Measurements from ENCODE around the gene LILRB1.
"Not testable (repeated sequence)": the region's sequence is repeated elsewhere in the genome, so short reads cannot be mapped to it uniquely, and the experiment has no call there.

Gene LILRB1

DNA sequence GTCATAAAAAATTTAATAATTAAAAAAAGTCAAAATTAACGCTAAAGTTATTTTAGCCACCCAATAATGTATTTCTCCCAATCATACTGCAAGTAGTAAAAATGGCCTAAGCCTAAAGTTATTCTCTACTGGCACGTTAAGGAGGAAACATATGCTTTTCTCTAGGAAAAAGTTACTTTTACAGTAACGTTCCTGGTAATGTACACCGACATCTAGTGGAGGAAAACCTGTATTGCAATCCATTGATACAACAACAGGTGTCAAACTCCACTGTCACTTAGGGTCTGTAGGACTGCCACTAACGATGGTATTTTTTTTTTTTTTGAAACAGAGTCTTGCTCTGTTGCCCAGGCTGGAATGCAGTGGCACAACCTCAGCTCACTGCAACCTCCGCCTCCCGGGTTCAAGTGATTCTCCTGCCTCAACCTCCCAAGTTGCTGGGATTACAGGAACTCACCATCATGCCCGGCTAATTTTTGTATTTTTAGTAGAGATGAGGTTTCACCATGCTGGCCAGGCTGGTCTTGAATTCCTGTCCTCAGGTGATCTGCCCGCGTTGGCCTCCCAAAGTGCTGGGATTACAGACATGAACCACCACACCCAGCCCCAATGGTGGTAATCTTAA lies 46.0 kb downstream of the LILRB1 start:
- H3K9ac ChIP-seq (ENCODE audit: low read length); H3K27me3 ChIP-seq (ENCODE audit: control insufficient read depth, insufficient read depth, low read length); H3K4me3 ChIP-seq (ENCODE audit: low read length); H3K27ac ChIP-seq (ENCODE audit: low read depth, low read length); H3K4me1 ChIP-seq (ENCODE audit: control insufficient read depth, insufficient read depth, low read length); H3K36me3 ChIP-seq (ENCODE audit: control insufficient read depth, insufficient read depth, low read length): not testable (repeated sequence)

DNA sequence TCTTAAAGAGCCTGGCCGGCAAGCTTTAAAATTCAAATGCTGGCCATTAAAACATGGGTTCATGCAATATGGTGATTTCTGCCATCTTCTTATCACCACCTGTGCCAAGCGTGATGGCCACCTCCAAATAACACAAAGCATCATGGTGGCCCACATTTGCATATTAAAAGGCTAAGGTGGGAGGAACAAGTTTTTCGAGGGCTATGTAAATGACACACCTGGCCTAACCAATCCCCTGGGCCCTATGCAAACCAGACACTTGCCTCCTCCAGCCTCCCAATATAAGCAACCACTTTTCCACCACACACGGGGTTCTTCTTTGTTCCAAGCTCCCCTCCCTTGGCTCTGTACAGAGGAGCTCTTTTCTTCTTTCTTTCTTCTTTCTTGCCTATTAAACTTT lies 46.9 kb downstream of the LILRB1 start:
- H3K27me3 ChIP-seq (ENCODE audit: control insufficient read depth, insufficient read depth, low read length), result no peaks in the 10 kb centered on the region
- H3K4me1 ChIP-seq (ENCODE audit: control insufficient read depth, insufficient read depth, low read length), result no peaks in the 10 kb centered on the region
- no peak overlapping the region for H3K9ac ChIP-seq (ENCODE audit: low read length)
- no peak overlapping the region for H3K27ac ChIP-seq (ENCODE audit: low read depth, low read length)
- no peaks in the 10 kb centered on the region for H3K36me3 ChIP-seq (ENCODE audit: control insufficient read depth, insufficient read depth, low read length)
- no peak overlapping the region for H3K4me3 ChIP-seq (ENCODE audit: low read length)

DNA sequence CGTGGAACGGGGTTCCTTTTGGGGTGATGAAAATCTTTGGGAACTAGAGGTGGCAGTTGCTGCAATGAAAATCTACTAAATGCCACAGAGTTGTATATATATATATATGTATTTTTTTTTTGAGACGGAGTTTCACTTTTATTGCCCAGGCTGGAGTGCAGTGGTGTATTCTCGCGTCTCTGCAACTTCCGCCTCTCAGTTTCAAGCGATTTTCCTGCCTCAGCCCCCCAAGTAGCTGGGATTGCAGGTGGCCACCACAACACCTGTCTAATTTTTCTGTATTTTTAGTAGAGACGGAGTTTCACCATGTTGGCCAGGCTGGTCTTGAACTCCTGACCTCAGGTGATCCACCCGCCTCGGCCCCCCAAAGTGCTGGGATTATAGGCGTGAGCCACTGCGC lies 51.3 kb downstream of the LILRB1 start:
- H3K4me1 ChIP-seq (ENCODE audit: control insufficient read depth, insufficient read depth, low read length); H3K36me3 ChIP-seq (ENCODE audit: control insufficient read depth, insufficient read depth, low read length); H3K4me3 ChIP-seq (ENCODE audit: low read length); H3K27ac ChIP-seq (ENCODE audit: low read depth, low read length); H3K27me3 ChIP-seq (ENCODE audit: control insufficient read depth, insufficient read depth, low read length); H3K9ac ChIP-seq (ENCODE audit: low read length): not testable (repeated sequence)

DNA sequence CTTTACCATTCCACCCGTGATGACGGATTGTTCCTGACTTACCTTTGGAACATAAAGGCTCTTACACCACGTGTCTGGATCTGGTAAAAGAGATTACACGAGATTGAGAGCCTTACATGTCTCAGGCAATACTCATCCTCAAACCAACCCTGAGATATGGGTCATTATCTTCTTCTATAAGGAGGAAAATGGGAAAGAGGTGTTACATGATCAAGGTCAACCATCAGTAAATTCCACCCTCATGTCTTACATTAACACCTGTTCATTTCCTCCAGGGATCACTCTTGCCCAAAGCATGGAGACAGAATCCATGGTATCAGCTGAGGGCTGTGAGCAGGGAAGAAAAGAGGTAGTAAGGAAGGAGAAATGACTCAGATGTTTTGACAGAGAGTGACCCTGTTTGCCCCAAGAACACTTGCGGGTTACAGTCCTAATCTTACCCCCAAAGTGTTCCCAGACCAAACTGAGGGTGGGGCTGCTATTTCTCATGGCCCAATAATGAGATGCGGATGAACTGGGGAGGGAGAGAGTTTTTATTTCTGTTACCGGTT lies 52.1 kb downstream of the LILRB1 start:
- Histone ChIP-seq H3K4me1 (ENCODE audit: control insufficient read depth, insufficient read depth, low read length) (no peaks in the 10 kb centered on the region), H3K27me3 (ENCODE audit: control insufficient read depth, insufficient read depth, low read length) (no peaks in the 10 kb centered on the region), H3K4me3 (ENCODE audit: low read length) (no peak overlapping the region)

DNA sequence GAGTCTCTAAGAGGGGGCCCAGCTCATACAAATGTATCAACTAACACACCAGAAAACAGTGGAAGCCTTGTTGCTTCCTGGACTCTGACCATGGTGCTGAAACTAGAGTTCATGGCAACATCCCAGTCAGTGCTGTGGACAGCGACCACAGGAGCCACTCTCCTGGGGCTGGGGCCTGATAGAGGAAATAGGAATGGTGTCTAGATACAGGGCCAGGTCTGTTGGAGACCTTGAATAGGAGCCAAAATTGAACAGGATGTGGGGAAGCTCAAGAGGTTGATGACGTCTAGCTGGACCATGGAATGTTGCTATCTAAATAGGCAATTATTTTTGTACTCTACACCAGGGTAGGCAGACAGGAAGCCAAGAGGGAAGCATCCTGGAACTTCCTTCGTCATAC lies 54.2 kb downstream of the LILRB1 start:
- Histone ChIP-seq H3K27ac (ENCODE audit: low read depth, low read length) (no peak overlapping the region), H3K36me3 (ENCODE audit: control insufficient read depth, insufficient read depth, low read length) (no peaks in the 10 kb centered on the region), H3K9ac (ENCODE audit: low read length) (no peak overlapping the region), H3K4me3 (ENCODE audit: low read length) (no peak overlapping the region), H3K4me1 (ENCODE audit: control insufficient read depth, insufficient read depth, low read length) (no peaks in the 10 kb centered on the region), H3K27me3 (ENCODE audit: control insufficient read depth, insufficient read depth, low read length) (no peaks in the 10 kb centered on the region)

More for the DNA sequence above, 52.1 kb downstream of the LILRB1 start:
- Histone ChIP-seq H3K27ac (ENCODE audit: low read depth, low read length) (no peak overlapping the region), H3K9ac (ENCODE audit: low read length) (no peak overlapping the region), H3K36me3 (ENCODE audit: control insufficient read depth, insufficient read depth, low read length) (no peaks in the 10 kb centered on the region)

Measured in rectal smooth muscle tissue (tissue), 1 donor.